ENCODE results near the gene CTNNA2.

DNA sequence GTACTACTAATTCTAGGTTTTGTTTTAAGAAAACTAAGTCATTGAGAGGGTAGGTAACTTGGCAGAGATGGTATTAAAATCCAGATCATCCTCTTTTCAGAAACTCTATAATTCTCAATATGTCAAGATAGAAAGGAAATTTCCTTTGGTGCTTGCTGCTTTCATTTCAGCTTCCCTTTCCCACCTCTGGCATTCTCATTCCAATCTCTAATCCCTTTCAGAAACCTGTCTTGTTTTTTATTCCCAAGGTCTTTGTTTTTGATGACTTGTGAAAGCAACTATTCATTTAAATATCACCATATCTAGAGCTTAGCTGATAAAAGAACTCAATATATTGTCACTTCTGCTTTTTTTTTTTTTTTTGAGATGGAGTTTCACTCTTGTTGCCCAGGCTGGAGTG lies 1034.5 kb downstream of the CTNNA2 start:
- TF ChIP-seq, protein P1, sequence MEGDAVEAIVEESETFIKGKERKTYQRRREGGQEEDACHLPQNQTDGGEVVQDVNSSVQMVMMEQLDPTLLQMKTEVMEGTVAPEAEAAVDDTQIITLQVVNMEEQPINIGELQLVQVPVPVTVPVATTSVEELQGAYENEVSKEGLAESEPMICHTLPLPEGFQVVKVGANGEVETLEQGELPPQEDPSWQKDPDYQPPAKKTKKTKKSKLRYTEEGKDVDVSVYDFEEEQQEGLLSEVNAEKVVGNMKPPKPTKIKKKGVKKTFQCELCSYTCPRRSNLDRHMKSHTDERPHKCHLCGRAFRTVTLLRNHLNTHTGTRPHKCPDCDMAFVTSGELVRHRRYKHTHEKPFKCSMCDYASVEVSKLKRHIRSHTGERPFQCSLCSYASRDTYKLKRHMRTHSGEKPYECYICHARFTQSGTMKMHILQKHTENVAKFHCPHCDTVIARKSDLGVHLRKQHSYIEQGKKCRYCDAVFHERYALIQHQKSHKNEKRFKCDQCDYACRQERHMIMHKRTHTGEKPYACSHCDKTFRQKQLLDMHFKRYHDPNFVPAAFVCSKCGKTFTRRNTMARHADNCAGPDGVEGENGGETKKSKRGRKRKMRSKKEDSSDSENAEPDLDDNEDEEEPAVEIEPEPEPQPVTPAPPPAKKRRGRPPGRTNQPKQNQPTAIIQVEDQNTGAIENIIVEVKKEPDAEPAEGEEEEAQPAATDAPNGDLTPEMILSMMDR (IDR thresholded peaks at IDR 0.05): no peak
- TF ChIP-seq POLR2AphosphoS5 (IDR thresholded peaks at IDR 0.05) (no peak), EP300 (IDR thresholded peaks at IDR 0.05) (no peak), POLR2A (IDR thresholded peaks at IDR 0.05) (no peak)
